Aorta (tissue), 5 donors: ENCODE results near the gene AKAP12. TPM values are rescaled to one million over a fixed set of nuclear protein-coding genes. Genes with fewer than 3 reads are reported as not detected.
A peak's percentile ranks its signal among the peaks of the same experiment; 100 is the strongest.
"Not testable (repeated sequence)": the region's sequence is repeated elsewhere in the genome, so short reads cannot be mapped to it uniquely, and the experiment has no call there.

Experiments used
- ATAC-seq: fragments of 200-7000 bp; cut with Tn5 transposase; one replicate; pipeline ENCODE4 v1.9.1; 2022; ENCODE audit warnings: moderate library complexity; ENCODE audit not compliant: low FRiP score
- DNase-seq, 2 donors: peaks; one replicate each; pipeline ENCODE4 v3.0.0-alpha.2; 2020
- H3K27ac ChIP-seq, 2 donors: one replicate each; pipeline ENCODE4 v1.5.1; 2013; ENCODE audit warnings: low read length in 2 of 2, mild to moderate bottlenecking in 2 of 2, moderate library complexity in 2 of 2, control low read depth in 1 of 2, inconsistent platforms in 1 of 2, low read depth in 1 of 2
- H3K27me3 ChIP-seq, 2 donors: one replicate each; pipeline ENCODE4 v1.6.1; 2013; ENCODE audit warnings: control low read depth in 1 of 2, low read length in 1 of 2, mild to moderate bottlenecking in 1 of 2, moderate library complexity in 1 of 2; ENCODE audit not compliant: insufficient read depth in 2 of 2, control insufficient read depth in 1 of 2
- H3K36me3 ChIP-seq, 2 donors: one replicate each; pipeline ENCODE4 v1.6.1; 2013; ENCODE audit warnings: control low read depth in 1 of 2, low read length in 1 of 2, mild to moderate bottlenecking in 1 of 2; ENCODE audit not compliant: insufficient read depth in 2 of 2, control insufficient read depth in 1 of 2
- H3K4me1 ChIP-seq, 2 donors: one replicate each; pipeline ENCODE4 v1.6.1; 2013; ENCODE audit warnings: low read length in 2 of 2, control low read depth in 1 of 2, mild to moderate bottlenecking in 1 of 2, moderate library complexity in 1 of 2; ENCODE audit not compliant: insufficient read depth in 2 of 2, control insufficient read depth in 1 of 2
- H3K4me3 ChIP-seq, 2 donors: one replicate each; pipeline ENCODE4 v1.5.1; 2013; ENCODE audit warnings: low read length in 2 of 2, control low read depth in 1 of 2, mild to moderate bottlenecking in 1 of 2
- H3K9me3 ChIP-seq: one replicate; pipeline ENCODE4 v1.6.1; 2013; ENCODE audit warnings: mild to moderate bottlenecking, low read length; ENCODE audit not compliant: control insufficient read depth
- WGBS, 2 donors: extraction: QIAGEN DNeasy Blood & Tissue Kit; methylation state at CpG; one replicate each; pipeline ENCODE4 v1.1.7; 2013; 5-methylcytosine and 5-hydroxymethylcytosine counted together
- intact Hi-C, 2 donors: fragments of 100-400 bp; cut with DNase I; formaldehyde crosslinking; loops; one replicate each; pipeline versions ENCODE4 v1.14.2 to v1.15.0; 2022
- polyA plus RNA-seq, 2 donors: library from polyadenylated mRNA; stranded (reverse); fragments of 200-250 nt; gene quantifications; one replicate each; pipeline ENCODE4 v1.2.3, GENCODE V29; 2013
- total RNA-seq, 2 donors: library from RNA; stranded (reverse); fragmentation: NEBNext Ultra II Directional; extraction: Animal tissue kit (Norgen Biotek cat#: 25700); gene quantifications; one replicate each; pipeline ENCODE4 v1.2.1, GENCODE V29; 2021
- donor health status: healthy with polysubstance abuse.
- donor health status: Bipolar disorder and iron deficiency.
- donor health status: DM: no; HTN: no; CAD: no.
- donor health status: DM: no; HTN: no; CAD: no.
- donor health status: DM: yes; HTN: yes; CAD: no.

AKAP12 gene
- total and polyA plus RNA-seq, 4 donors, result 19.2 to 101 (median 73.5) TPM

DNA sequence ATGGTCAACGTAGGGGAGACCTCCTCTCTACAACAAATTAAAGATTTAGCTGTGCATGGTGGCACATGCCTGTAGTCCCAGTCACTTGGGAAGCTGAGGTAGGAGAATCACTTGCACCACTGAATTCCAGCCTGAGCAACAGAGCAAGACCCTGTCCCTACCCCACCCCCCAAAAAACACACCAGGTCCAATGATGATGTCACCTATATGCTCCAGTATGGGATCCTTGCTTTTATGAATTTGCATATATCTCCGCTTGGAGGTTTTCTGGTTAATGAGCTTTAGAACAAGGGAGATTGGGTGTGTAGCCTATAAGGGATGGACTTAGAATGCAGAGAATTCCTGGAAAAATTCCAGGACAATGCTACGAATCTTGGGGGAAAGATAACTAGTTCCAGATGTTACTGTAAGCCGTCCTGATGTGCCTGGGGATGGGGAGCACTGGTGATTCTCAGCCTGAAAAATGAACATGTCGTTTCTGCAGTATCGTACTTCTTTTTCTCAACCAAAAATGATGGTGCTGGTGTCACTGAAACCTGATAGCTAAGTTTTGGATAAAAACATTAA is 90.4 kb downstream of the AKAP12 start:
- no peaks in the 10 kb centered on the region for H3K4me1 ChIP-seq
- intact Hi-C loops, result loop anchor here in 1 of 2 donors (5.0 kb wide), 1 partner anchor 438 kb away; no protein-coding TSS in a partner anchor
- H3K9me3 ChIP-seq, result no peaks in the 10 kb centered on the region
- no peaks in the 10 kb centered on the region for H3K36me3 ChIP-seq
- no peak overlapping the region for H3K27ac ChIP-seq
- no peaks in the 10 kb centered on the region for H3K27me3 ChIP-seq
- no peak for ATAC-seq
- no peak for DNase-seq
- no peak overlapping the region for H3K4me3 ChIP-seq
- 68 to 72% methylated on average over 6 of the region's 6 CpGs for WGBS, 2 donors

GRCh38 chr6:151335930-151336329 is 96.2 kb downstream of the AKAP12 start:
- Histone ChIP-seq H3K4me3 (no peak overlapping the region), H3K9me3 (no peaks in the 10 kb centered on the region), H3K27ac (no peak overlapping the region), H3K36me3 (no peaks in the 10 kb centered on the region), H3K4me1 (no peaks in the 10 kb centered on the region), H3K27me3 (no peaks in the 10 kb centered on the region)
- intact Hi-C loops, result no loop called here
- DNase-seq (no peak), ATAC-seq (no peak)

DNA sequence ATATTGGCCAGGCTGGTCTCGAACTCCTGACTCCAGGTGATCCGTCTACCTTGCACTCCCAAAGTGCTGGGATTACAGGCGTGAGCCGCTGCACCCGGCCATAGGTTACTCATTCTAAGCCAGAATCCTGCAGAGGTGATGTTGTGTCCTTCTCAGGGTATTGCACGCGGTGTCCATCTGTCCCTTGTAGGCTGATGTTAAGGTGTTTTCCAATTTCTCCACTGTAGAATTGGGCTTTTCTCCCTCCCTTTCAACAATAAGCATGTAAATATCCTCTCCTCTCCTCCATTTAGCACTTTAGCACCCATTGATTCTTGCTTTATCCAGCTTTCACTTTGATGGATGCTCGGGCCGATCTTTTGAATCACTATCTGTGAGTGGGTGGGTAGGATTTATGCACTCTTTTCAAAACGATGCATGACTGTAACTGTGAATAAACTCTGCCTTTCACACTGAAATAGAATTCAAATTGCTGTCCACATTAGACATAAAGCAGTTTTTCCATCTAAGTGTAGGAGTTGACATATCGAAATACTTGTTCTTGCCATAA is 99.0 kb downstream of the AKAP12 start:
- Histone ChIP-seq H3K27me3 (no peaks in the 10 kb centered on the region), H3K4me3 (no peak overlapping the region), H3K4me1 (no peaks in the 10 kb centered on the region), H3K36me3 (no peaks in the 10 kb centered on the region), H3K9me3 (no peaks in the 10 kb centered on the region), H3K27ac (no peak overlapping the region)
- intact Hi-C loops, result no loop called here
- 73 to 78% methylated on average over 11 of the region's 11 CpGs for WGBS, 2 donors
- DNase-seq, result no peak
- no peak for ATAC-seq

GRCh38 chr6:151339369-151339768 is 99.6 kb downstream of the AKAP12 start:
- Histone ChIP-seq H3K4me1 (no peaks in the 10 kb centered on the region), H3K36me3 (no peaks in the 10 kb centered on the region), H3K4me3 (no peak overlapping the region), H3K27ac (no peak overlapping the region), H3K9me3 (no peaks in the 10 kb centered on the region), H3K27me3 (no peaks in the 10 kb centered on the region)
- DNase-seq, result no peak
- WGBS, 2 donors, result 56 to 70% methylated on average over 4 of the region's 4 CpGs
- ATAC-seq, result no peak
- intact Hi-C loops, result no loop called here

DNA sequence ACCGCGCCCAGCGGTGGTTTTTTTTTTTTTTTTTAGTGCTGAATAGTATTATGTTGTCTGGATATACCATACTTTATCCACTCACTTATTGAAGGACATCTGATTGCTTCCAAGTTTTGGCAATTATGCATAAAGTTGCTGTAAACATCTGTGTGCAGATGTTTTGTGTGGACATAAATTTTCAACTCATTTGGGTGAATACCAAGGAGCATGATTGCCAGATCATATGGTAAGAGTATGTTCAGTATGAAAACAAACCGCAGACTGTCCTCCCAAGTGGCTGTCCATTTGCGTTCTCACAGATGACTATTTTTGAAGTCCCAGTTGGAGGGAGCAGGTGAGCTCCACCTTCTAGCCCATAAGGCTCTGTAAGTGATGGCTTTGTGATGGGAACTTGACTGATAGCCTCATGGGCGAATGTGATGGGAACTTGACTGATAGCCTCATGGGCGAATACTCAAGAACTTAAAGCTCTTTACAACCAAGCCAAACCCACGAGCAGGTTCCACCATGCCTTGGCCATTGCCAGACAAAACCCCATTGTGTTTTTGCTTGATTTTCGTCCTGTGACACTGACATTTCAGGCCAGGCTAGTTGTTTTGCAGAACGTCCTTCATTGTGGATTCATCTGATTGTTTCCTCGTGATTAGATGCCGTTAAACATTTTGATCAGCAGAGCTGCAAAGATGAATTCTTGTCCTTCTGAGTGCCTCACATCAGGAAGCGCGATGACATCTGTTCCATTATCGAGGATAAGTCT is 100.6 kb downstream of the AKAP12 start:
- Histone ChIP-seq H3K9me3 (no peaks in the 10 kb centered on the region), H3K36me3 (no peaks in the 10 kb centered on the region), H3K4me1 (no peaks in the 10 kb centered on the region), H3K27me3 (no peaks in the 10 kb centered on the region), H3K4me3 (no peak overlapping the region), H3K27ac (no peak overlapping the region)
- 81 to 89% methylated on average over 15 of the region's 15 CpGs for whole genome bisulfite sequencing, 2 donors
- DNase-seq (no peak), ATAC-seq (no peak)
- intact Hi-C loops, result no loop called here

DNA sequence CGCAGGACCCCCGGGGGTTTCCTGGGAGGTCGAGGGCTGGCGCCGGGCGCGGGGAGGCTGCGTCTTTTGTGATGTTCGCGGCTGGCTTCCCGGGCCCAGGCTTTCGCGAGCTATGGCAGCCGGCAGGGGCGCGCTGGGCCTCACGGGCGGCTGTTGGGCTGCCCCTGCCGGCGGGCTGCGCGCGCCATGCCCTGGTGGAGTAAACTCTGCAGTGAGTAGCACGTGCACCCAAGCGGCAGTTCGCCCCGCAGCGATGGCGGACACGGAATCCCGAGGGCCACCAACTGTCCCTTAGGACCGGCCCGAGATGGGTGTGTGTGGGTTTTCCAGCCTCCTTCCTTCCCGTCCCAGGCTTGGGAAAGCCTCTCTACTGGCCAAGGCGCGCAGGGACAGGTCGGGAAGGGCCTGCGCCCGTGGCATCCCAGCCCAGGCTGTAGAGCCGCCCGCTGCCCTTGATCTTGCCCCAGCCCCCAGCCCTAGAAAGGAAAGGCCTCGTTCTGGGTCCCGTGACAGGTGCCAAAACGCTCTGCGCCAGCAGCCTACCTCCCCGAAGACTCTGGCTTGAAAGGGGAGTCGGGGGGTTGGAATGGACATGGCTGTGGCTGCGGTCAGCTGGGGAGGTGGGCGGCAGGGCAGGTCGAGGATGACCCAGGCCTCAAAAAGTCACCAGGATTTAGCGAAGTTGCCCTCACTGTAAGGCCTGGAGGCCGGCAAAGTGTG is 101.9 kb downstream of the AKAP12 start:
- Histone ChIP-seq H3K36me3 (no peaks in the 10 kb centered on the region), H3K9me3 (no peaks in the 10 kb centered on the region), H3K27ac (no peak overlapping the region), H3K27me3 (no peaks in the 10 kb centered on the region), H3K4me3 (no peak overlapping the region), H3K4me1 (no peaks in the 10 kb centered on the region)
- peak; percentile 46 for ATAC-seq
- DNase-seq, result no peak
- intact Hi-C loops, result no loop called here
- WGBS, 2 donors, result 96 to 97% methylated on average over 50 to 52 of the region's 52 CpGs

GRCh38 chr6:151342750-151343149 is 103.0 kb downstream of the AKAP12 start:
- H3K36me3 ChIP-seq, H3K4me1 ChIP-seq, H3K27me3 ChIP-seq, intact Hi-C loops, H3K27ac ChIP-seq, DNase-seq, H3K4me3 ChIP-seq, ATAC-seq, H3K9me3 ChIP-seq: not testable (repeated sequence)
- 71 to 75% methylated on average over 10 of the region's 10 CpGs for WGBS, 2 donors

- no peak for DNase-seq
- H3K4me1 ChIP-seq, result no peaks in the 10 kb centered on the region
- peaks cover 0 to 3% of the 10 kb centered on the region in 2 donors for H3K36me3 ChIP-seq
- no peak for ATAC-seq
- no peaks in the 10 kb centered on the region for H3K27me3 ChIP-seq
- WGBS, 2 donors, result 90 to 93% methylated on average over 19 of the region's 19 CpGs
- intact Hi-C loops, result no loop called here
- H3K9me3 ChIP-seq, result no peaks in the 10 kb centered on the region
- no peak overlapping the region for H3K4me3 ChIP-seq
- no peak overlapping the region for H3K27ac ChIP-seq
Measured at GRCh38 chr6:151349651-151350270, 110.0 kb downstream of the AKAP12 start.
